KOPT-K1 (cell line): ENCODE results near the gene MRAP2.

Source experiments
- H3K27ac ChIP-seq: fragments of 200-600 bp; sonication (generic); 2 replicates; pipeline ENCODE4 v1.5.1; 2016; ENCODE audit warnings: antibody characterized with exemption, mild to moderate bottlenecking, low read depth, low read length; ENCODE audit not compliant: poor library complexity, severe bottlenecking
- H3K36me3 ChIP-seq: fragments of 200-600 bp; sonication (generic); 2 replicates; pipeline ENCODE4 v1.5.1; 2017; ENCODE audit warnings: antibody characterized with exemption, mild to moderate bottlenecking, low read length, moderate library complexity; ENCODE audit not compliant: insufficient read depth
- H3K9me3 ChIP-seq: fragments of 200-600 bp; sonication (generic); 2 replicates; pipeline ENCODE4 v1.5.1; 2017; ENCODE audit warnings: antibody characterized with exemption, low read length, mild to moderate bottlenecking; ENCODE audit not compliant: insufficient read depth, poor library complexity, severe bottlenecking

Gene MRAP2, protein sequence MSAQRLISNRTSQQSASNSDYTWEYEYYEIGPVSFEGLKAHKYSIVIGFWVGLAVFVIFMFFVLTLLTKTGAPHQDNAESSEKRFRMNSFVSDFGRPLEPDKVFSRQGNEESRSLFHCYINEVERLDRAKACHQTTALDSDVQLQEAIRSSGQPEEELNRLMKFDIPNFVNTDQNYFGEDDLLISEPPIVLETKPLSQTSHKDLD

DNA sequence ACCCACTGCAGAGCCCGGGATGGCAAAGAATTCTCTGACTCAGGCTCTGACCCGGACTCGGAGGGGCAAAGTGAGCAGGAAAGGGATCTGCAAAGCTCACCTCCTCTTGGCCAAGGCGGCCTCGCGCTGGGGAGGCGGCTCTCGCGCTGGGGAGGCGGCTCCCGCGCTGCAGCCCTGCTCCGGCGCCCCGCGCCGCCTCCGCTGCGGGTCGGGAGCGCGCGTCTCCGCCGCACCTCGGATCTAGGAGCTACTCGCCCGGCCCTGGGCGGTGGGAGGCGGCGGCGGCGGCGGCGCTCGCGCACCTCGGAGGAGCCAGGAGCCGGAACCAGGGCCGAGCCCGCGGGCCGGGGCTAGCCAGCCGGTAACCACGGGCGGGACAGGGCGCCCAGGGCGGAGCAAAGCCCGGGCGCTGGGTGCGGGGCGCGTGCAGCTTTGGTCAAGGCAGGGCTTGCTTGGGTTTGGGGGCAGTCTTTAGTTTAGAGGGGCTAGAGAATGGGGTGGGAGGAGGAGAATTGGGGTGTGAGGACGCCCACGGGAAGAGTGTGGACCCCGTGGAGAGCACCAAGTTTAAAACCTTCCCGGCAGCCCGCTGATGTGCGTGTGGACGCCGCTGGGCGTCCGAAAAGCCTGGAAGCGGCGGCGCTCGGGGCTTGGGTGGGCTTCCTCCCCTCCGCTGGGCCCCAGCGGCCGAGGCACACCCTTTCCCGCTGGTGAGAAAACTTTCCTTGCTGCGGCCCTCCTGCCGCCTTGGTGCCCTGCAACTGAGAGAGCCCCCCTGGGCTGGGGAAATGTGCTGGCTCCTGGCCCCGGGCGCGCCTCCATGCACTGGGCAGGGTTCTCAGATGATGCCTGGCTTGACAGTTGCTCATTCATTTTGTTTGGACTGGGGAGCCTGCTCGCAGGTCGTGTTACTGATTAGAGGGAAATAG is at the start of gene MRAP2:
Gene MRAP2, plus strand, starts transcription at position 250 of the 929 bp plus-strand sequence. CDS start 21,547 bp downstream, outside the sequence.
- Histone ChIP-seq H3K36me3 (no peaks in the 10 kb centered on the region), H3K27ac (no peak within 1 kb of the TSS), H3K9me3 (no peaks in the 10 kb centered on the region)

DNA sequence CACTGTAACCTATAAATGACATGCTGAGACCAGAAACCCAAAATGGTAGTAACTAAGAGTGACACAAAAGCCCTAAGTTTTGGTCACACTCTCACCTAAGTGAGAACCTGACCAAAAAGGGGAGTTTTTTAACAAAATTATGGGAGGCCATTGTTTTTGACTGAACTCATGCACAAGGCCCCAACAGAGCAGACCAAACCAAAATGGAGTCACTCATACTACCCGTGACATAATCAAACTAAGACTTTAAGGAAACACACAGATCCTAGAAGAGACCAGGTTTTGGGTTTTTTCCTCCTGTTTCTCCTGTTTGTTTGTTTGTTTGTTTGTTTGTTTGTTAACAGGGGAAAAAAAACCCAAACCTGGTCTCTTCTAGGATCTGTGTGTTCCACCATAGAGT is 49.2 kb upstream of the MRAP2 start:
- no peak overlapping the region for H3K27ac ChIP-seq
- no peaks in the 10 kb centered on the region for H3K36me3 ChIP-seq
- no peaks in the 10 kb centered on the region for H3K9me3 ChIP-seq

GRCh38 chr6:83985308-83985713 is 48.3 kb upstream of the MRAP2 start:
- Histone ChIP-seq H3K9me3 (no peaks in the 10 kb centered on the region), H3K27ac (no peak overlapping the region), H3K36me3 (no peaks in the 10 kb centered on the region)

GRCh38 chr6:83985715-83986114 is 47.9 kb upstream of the MRAP2 start:
- Histone ChIP-seq H3K36me3 (no peaks in the 10 kb centered on the region), H3K27ac (no peak overlapping the region), H3K9me3 (no peaks in the 10 kb centered on the region)

GRCh38 chr6:83998021-83998584 is 35.5 kb upstream of the MRAP2 start:
- H3K9me3 ChIP-seq: no peaks in the 10 kb centered on the region
- no peaks in the 10 kb centered on the region for H3K36me3 ChIP-seq
- no peak overlapping the region for H3K27ac ChIP-seq

- Histone ChIP-seq H3K27ac (no peak overlapping the region), H3K36me3 (no peaks in the 10 kb centered on the region), H3K9me3 (no peaks in the 10 kb centered on the region)
Observed at GRCh38 chr6:84001119-84001518, 32.5 kb upstream of the MRAP2 start.

- Histone ChIP-seq H3K36me3 (no peaks in the 10 kb centered on the region), H3K9me3 (no peaks in the 10 kb centered on the region), H3K27ac (no peak overlapping the region)
Observed at GRCh38 chr6:84002226-84002625, 31.3 kb upstream of the MRAP2 start.

DNA sequence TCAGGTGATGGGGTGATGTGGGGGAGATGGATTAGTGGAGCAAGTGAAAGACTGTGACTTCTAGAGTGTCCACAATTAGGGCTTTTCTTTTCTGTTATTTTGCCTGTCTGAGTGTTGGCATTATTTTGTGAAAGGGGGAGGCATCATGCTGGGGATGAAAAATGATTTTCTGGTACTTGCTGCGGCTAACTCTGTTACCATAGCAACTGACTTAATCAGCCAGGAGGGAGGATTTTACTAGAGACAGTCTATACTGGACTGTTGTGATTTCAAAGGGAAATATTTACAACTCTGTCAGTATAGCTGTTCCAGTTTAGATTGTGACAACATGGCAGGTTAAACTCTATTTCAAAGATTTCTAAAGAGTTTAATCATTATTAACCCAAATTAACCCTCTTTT is 30.4 kb upstream of the MRAP2 start:
- no peaks in the 10 kb centered on the region for H3K36me3 ChIP-seq
- H3K9me3 ChIP-seq: no peaks in the 10 kb centered on the region
- no peak overlapping the region for H3K27ac ChIP-seq

- Histone ChIP-seq H3K9me3 (no peaks in the 10 kb centered on the region), H3K36me3 (no peaks in the 10 kb centered on the region), H3K27ac (no peak overlapping the region)
Observed at GRCh38 chr6:84003654-84004053, 29.9 kb upstream of the MRAP2 start.

DNA sequence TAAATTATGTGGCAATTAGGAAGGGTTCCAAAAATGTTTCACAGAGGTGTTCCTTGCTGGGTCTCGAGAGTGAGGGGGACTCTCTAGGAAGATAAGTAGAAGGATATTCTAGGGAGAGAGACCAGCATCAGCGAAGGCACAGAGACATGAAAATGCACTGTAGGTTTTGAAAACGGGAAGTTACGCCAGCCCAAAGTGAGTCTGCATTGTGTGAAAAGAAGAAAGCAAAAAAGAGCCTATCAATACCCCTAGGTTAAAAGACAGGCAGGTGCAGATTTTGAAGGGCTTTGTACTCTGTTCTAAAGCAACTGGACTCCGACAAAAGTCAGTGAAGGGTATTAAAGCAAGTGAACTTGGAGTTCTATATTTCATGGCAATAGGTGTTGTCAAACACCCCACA is 25.7 kb upstream of the MRAP2 start:
- H3K9me3 ChIP-seq: no peaks in the 10 kb centered on the region
- H3K27ac ChIP-seq: no peak overlapping the region

GRCh38 chr6:84013354-84013753 is 20.2 kb upstream of the MRAP2 start:
- H3K36me3 ChIP-seq: no peaks in the 10 kb centered on the region
- H3K9me3 ChIP-seq: no peaks in the 10 kb centered on the region
- H3K27ac ChIP-seq: no peak overlapping the region

More for the DNA sequence above, 25.7 kb upstream of the MRAP2 start:
- H3K36me3 ChIP-seq: no peaks in the 10 kb centered on the region

DNA sequence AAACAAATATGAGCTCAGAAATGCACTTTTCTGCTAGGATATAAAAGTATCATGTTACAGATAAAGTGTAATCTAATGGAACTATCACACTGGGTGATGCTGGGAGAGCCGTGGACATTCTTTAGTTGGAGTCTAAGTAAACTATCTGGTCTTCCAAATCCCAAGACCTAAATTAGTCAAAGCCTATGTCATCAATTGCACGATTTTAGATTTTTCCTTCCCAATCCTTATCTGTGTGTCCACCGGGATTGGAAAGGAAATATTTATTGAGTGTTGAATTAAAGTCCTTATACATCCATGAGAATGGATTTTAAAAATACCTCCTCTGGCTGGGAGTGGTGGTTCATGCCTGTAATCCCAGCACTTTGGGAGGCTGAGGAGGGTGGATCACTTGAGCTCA is 19.6 kb upstream of the MRAP2 start:
- H3K9me3 ChIP-seq: no peaks in the 10 kb centered on the region
- H3K36me3 ChIP-seq: no peaks in the 10 kb centered on the region
- no peak overlapping the region for H3K27ac ChIP-seq

- no peak overlapping the region for H3K27ac ChIP-seq
Observed at GRCh38 chr6:84016029-84016428, 17.5 kb upstream of the MRAP2 start.

GRCh38 chr6:84017709-84018452 is 15.7 kb upstream of the MRAP2 start:
- H3K9me3 ChIP-seq: no peaks in the 10 kb centered on the region
- H3K36me3 ChIP-seq: no peaks in the 10 kb centered on the region
- no peak overlapping the region for H3K27ac ChIP-seq

More at GRCh38 chr6:84016029-84016428, 17.5 kb upstream of the MRAP2 start:
- H3K9me3 ChIP-seq: no peaks in the 10 kb centered on the region
- no peaks in the 10 kb centered on the region for H3K36me3 ChIP-seq
